GM18526 (cell line): ENCODE data around the gene CPEB2.

Experiments used
- POLR2A ChIP-seq: IDR thresholded peaks from 3 replicates; pipeline ENCODE4 v1.6.1; 2011; ENCODE audit not compliant: insufficient read length; ENCODE audit errors: extremely low read depth

Gene CPEB2

DNA sequence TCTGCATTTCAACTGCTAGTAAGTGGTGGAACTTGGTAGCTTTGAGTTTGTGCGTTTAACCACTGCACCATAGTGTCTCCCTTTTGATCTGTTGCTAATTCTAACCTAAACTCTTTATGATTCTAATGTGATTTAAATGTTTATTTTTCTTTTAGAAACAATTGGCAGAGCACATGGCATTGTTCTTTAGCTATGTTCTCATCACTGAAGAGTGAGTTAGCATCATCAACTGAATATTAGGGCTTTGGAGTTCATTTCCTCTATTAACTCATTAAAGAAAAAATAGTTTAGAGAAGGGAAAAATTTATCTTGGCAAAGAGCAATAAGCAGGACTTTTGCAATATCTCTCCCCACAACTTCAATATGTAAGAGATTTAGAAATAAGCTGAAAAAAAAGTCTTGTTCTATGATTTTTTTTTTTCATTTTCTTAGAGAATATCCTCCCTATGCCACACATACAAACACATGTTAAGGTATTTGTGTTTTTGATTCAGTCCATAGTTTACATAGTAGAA, 25.7 kb downstream of the CPEB2 start:
- no peak for TF ChIP-seq POLR2A

DNA sequence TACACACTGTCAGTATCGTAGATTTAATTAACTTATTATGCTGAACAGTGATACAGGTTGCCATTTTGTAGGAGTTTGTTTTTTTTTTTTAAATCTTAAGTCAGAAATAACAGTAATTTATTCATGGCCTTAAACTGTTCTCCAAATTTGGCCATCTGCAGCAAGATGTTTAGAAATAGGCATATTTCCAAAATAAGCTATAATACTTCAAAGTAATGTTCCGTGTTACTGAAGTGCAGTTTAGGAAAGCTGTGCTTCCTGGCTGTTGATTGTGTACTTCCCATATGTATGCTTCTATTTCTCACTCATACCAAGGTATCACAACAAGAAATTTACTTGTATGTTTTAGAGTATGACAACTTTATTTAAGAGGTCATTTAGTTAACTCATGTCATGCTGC, 28.9 kb downstream of the CPEB2 start:
- TF ChIP-seq POLR2A: no peak

GRCh38 chr4:15031993-15032675, 29.9 kb downstream of the CPEB2 start:
- TF ChIP-seq POLR2A: no peak

DNA sequence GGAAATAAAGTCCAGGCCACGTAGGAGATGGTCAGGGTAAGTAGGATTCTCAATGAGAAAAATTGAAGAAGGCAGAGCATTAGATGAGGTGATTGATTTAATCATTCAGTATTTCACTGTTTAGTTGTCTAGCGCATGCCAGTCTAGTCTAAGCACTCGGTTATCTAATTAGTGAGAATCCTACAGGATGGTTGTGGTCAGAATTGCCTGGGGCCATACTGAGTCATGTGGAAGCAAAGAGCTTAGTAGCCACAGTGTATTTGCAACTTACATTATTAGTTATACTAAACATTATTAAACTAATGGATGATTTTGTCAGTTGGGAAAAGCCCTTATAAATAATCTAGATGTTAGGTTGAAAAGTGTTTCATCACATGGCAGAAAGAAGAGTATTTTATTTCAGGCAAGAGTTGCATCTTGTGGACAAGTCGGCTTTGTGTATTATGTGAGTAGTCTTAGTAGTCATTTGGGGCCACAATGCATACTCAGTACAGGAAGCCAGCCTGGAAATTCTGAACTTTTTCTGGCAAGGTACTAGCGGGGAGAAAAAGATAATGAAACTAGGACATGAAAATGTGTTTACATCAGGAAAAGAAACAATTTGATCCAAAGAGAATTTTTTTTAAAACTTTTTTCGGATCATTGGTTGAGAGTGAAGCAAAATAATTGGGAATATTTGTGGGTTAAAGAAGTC, 31.9 kb downstream of the CPEB2 start:
- TF ChIP-seq POLR2A: no peak

DNA sequence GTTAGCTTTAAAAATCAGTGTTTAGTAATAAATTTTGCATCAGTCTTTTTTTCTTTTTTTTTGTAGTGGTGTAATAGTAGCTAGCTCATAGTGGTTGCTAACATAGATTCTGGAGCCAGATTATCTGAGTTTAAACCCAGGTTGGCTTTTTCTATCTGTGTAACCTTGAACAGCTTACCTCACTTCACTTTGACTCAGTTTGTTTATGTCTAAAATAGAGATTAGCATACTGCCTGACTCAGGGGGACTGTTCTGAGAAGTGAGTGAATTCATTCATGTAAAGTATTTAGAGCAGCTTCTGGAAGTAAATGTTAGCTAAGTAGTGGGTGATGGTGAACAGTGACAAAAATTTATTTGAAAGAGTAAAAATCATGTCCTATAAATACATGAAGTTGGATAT, 32.9 kb downstream of the CPEB2 start:
- no peak for TF ChIP-seq POLR2A

DNA sequence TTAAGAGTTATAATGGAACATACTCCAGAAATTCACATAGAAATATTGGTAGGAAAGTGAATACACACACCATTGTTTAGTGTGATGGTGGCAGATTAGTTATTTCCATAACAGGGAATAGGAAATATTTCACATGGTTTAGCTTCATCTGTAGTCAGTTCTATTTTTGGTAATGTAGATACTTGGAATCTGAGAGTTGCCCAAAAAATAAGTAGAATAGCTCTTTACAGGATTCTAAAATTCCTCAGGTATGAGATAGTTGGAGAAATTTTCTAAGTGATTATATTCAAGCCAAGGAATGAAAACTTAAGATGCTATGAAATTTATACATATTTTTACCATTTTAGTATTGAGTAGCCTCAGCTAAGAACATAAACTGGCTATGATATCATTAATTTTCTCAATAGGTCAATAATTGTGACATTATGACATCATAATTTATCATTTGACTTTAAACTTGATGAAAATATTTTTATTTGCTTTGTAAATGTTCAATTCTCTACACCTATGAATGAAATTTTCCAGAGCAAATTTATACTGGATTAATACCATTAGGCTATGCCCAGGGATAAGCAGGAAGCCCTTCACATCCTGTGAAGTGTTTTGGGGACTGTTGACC, 35.8 kb downstream of the CPEB2 start:
- TF ChIP-seq POLR2A: no peak

DNA sequence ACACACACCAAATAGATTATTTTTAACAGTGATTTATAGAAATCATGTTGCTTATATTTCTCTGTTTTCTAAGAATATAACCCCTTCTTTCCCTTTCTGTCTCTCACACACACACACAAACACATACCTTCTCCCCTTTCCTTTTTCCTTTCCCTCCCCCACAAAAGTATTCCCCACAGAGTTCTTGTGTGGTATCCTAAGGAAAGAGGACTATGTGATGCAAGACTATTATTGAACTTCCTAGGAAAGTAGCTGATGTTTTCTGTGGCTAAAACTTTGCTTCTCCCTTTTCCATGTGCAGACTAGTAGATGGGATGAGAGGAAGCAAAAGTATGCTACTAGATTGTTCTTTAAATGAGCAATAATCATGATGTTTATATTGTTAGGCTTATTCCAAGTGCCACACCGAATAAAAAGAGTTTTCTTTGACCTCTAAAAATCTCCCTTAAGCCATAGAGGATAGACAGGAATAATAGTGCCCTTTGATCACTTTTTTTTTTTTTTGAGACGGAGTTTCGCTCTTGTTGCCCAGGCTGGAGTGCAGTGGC, 38.7 kb downstream of the CPEB2 start:
- TF ChIP-seq POLR2A: no peak

DNA sequence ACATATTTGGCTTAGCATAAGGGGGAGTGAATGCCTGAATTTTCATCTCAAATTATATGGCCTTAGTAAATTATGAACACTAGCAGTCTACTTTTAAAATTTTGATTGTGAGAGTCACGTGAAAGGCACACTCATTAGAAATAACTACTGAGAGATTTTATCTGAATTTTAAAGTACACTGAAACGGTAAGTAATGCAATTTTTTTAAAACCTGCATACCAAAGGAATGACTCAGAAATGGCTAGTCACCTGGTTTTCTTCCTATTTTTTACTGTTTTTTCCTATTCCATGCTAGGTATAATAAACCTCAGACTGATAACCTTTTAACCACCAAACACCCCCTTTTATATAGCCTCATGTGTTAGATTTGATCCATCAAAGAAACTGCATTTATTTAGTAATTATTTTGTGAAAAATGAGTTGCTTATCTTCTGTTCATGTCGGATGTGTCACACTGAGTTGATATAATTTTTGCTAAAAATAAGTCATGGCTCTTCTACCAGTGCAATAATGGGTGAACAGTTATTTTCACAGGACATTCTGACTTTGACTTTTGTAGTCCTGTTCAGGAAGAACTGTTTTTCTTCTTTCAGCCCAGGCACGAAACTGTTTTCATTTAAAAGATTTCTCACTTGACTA, 40.4 kb downstream of the CPEB2 start:
- TF ChIP-seq POLR2A: no peak

- no peak for TF ChIP-seq POLR2A
Observed at GRCh38 chr4:15043226-15043625, 40.9 kb downstream of the CPEB2 start.

GRCh38 chr4:15043922-15044321, 41.6 kb downstream of the CPEB2 start:
- no peak for TF ChIP-seq POLR2A

DNA sequence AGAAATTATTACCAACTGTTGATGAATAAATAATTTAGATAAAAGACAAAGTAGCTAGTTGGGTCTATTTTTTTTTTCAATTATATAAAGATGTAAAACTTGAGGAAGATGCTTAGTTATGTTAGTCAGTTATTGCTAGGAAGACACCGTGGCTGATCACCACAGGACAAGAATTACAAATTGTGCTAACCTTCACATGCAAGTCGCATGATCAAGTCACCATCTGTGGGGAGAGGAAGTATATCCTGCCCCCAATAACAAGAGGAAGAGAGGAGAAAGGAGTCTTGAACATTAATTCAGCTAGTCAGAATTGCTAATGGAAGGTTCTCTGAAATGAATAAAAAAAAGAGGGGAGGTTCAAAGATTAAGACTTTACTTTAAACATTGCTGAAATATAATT, 52.3 kb downstream of the CPEB2 start:
- no peak for TF ChIP-seq POLR2A

DNA sequence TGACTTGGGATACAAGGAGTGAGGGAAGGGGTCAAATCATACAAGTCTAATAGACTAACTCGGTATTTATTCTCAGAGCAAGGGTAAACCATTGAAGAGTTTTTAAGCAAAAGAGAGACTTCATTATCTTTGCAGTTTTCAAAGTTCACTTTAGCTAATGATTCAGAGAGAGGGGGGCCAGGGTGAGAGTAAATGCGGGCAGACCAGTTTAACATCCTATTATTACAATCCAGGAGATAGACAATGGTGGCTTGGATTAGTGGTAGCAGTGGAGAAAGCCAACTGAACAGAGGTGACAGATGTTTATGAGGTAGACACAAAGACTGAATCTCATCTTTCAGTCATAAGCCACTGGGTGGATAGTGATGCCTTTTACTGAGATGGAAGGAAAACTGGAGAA, 57.9 kb downstream of the CPEB2 start:
- no peak for TF ChIP-seq POLR2A

DNA sequence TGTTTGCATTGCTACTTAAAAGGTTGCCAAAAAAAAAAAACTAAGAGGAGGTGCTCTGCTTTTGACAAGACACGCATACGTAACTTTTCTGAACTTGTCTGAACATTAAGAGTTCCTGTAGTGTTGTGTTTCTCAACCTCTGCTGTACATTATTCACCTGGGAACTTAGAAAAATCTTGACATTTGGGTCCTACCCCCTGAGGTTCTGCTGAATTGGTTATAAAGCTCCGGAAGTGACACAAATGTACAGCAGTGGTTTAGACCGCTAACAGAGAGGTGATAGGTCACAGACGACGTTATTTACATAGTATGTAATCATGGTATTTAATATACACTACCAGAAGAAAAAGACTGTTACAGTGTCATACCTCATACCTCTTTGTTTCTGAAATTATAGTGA, 61.1 kb downstream of the CPEB2 start:
- TF ChIP-seq POLR2A: no peak

- TF ChIP-seq POLR2A: no peak
Observed at GRCh38 chr4:15065516-15065915, 63.2 kb downstream of the CPEB2 start.

DNA sequence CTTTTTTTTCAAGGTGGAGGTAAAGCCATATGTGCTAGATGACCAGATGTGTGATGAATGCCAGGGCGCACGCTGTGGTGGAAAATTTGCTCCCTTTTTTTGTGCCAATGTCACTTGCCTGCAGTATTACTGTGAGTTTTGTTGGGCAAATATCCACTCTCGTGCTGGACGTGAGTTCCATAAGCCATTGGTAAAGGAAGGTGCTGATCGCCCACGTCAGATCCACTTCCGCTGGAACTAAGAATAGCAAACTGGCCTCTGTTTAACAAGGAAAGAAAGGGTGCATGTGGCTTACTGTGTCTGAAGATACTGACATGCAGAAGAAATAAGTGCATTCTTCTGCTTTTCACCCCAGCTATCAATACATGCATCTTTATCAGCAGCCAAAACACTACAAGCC, 63.9 kb downstream of the CPEB2 start:
- TF ChIP-seq POLR2A: no peak
